Mucosa of rectum (tissue), 2 donors: ENCODE results near the gene COL4A1.
A peak's percentile ranks its signal among the peaks of the same experiment; 100 is the strongest.

Experiments
- H3K27ac ChIP-seq, 2 donors: one replicate each; pipeline ENCODE4 v1.7.0; 2013; ENCODE audit warnings: inconsistent platforms in 2 of 2, low read depth in 2 of 2, low read length in 2 of 2
- H3K27me3 ChIP-seq, 2 donors: one replicate each; pipeline ENCODE4 v1.7.0; 2013; ENCODE audit warnings: low read length in 2 of 2; ENCODE audit not compliant: control insufficient read depth in 2 of 2, insufficient read depth in 2 of 2
- H3K36me3 ChIP-seq, 2 donors: one replicate each; pipeline ENCODE4 v1.7.0; 2013; ENCODE audit warnings: low read length in 2 of 2; ENCODE audit not compliant: control insufficient read depth in 2 of 2, insufficient read depth in 2 of 2
- H3K4me1 ChIP-seq, 2 donors: one replicate each; pipeline ENCODE4 v1.7.0; 2013; ENCODE audit warnings: low read length in 2 of 2, mild to moderate bottlenecking in 1 of 2; ENCODE audit not compliant: control insufficient read depth in 2 of 2, insufficient read depth in 2 of 2
- H3K4me3 ChIP-seq, 2 donors: one replicate each; pipeline ENCODE4 v1.7.0; 2013; ENCODE audit warnings: low read length in 2 of 2
- H3K9ac ChIP-seq, 2 donors: one replicate each; pipeline ENCODE4 v1.7.0; 2013; ENCODE audit warnings: low read length in 2 of 2, low read depth in 1 of 2, mild to moderate bottlenecking in 1 of 2
- H3K9me3 ChIP-seq, 2 donors: one replicate each; pipeline ENCODE4 v1.7.0; 2013; ENCODE audit warnings: low read length in 2 of 2; ENCODE audit not compliant: control insufficient read depth in 2 of 2
- donor health status: healthy.
- donor health status: Normal muscosa, but diverticular disease.

Gene COL4A1

DNA sequence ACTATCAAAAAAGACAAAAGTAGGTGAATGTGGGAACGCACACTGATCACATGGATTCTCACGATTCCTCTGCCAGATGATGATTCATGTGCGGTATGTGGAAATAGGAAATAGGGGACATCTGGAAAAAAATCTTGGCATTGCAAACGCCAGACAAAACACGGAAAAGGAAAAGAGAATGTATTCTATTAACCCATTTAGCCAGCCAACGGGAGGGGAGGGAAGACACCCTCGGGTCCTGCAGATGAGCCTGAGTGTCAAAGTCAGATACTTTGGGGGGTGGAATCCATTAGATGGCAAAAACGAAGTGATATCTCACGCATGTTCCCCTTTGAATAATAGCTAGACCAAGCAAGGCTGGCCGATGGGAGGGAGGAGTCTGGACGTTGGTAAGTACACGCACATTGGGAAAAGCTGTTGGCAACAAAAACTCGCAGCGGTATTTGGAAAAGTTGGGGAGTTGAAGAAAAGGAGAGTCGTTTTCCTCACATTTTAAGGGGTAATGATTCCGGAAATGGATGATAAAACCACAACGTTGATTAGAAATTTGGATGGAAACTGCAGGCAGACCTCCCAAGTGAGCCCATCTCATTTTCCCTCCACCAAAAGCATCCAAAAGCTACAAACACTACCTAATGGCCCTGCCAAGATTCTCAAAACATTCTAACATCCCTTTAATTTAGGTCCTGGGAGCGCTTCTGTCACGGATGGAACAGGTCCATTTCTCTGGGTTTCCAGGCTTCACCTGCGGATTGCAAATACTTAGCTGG, 73.6 kb downstream of the COL4A1 start:
- no peak overlapping the region for H3K4me3 ChIP-seq
- H3K4me1 ChIP-seq: peaks cover 0 to 4% of the 10 kb centered on the region in 2 donors
- H3K27ac ChIP-seq: peak overlapping the region; percentile 49 to 70

GRCh38 chr13:110232756-110233155, 74.2 kb downstream of the COL4A1 start:
- Histone ChIP-seq H3K4me1 (peaks cover 0 to 3% of the 10 kb centered on the region in 2 donors), H3K9me3 (no peaks in the 10 kb centered on the region), H3K9ac (no peak overlapping the region), H3K27me3 (no peaks in the 10 kb centered on the region), H3K27ac (peak overlapping the region; percentile 49 to 70), H3K4me3 (peak overlapping the region in 1 of 2 donors; percentile 14), H3K36me3 (no peaks in the 10 kb centered on the region)

More for the DNA sequence above, 73.6 kb downstream of the COL4A1 start:
- no peaks in the 10 kb centered on the region for H3K27me3 ChIP-seq
- no peaks in the 10 kb centered on the region for H3K9me3 ChIP-seq
- no peaks in the 10 kb centered on the region for H3K36me3 ChIP-seq
- no peak overlapping the region for H3K9ac ChIP-seq

DNA sequence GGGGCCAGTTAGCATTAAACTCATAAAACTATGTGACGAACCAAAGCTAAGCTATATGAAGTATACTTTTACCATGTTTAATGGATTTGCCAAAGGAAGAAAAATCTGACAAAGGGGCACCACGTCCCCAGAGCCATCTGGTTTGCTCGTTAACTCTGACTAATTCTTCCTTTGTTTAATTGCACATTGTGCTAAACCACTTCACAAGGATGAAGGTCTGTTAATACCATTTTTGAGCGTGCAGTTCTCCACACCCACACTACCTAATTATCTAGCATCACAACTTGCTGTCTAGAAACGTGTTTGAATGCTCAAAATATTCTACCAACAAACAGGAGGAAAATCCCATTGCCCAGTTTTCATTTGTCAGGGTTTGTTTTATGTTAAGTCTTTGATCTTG, 74.8 kb downstream of the COL4A1 start:
- Histone ChIP-seq H3K27ac (peak overlapping the region in 1 of 2 donors; percentile 49), H3K4me3 (no peak overlapping the region), H3K9me3 (no peaks in the 10 kb centered on the region), H3K4me1 (peaks cover 0 to 3% of the 10 kb centered on the region in 2 donors), H3K9ac (no peak overlapping the region), H3K27me3 (no peaks in the 10 kb centered on the region), H3K36me3 (no peaks in the 10 kb centered on the region)

DNA sequence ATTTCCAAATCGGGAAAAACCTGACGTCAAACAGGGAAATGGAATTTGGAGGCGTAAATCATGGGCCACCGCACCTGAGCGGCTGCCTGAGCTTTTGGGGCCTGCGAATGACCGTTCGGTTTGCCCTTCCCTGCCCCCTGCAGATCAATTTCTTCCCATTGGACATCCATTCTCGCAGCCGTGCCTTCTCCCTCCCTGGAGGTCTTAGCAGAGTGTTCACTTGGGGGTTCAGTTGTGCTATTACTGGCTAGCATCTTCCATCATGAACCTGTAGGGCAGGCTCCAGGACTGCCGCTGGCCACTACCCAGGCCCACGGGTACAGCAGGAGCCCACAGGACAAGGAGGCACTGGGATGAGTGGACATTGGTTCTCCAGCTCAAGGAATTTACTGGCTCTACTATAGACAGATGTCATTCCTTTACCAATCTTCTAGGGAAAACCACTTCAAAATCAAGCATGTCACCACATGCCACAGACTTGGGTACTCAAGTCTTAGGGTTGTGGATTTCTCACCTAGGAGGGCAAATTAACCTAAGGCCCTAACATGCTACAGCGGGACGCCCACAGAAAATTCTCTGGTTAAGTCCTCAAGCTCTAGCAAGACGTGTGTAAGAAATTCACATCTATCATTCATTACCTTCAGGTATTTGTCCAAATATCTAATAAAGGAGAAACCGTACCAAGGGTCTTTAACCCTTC, 75.5 kb downstream of the COL4A1 start:
- Histone ChIP-seq H3K4me1 (peaks cover 0 to 3% of the 10 kb centered on the region in 2 donors), H3K27ac (no peak overlapping the region), H3K36me3 (no peaks in the 10 kb centered on the region), H3K9me3 (no peaks in the 10 kb centered on the region), H3K4me3 (no peak overlapping the region), H3K27me3 (no peaks in the 10 kb centered on the region), H3K9ac (no peak overlapping the region)

DNA sequence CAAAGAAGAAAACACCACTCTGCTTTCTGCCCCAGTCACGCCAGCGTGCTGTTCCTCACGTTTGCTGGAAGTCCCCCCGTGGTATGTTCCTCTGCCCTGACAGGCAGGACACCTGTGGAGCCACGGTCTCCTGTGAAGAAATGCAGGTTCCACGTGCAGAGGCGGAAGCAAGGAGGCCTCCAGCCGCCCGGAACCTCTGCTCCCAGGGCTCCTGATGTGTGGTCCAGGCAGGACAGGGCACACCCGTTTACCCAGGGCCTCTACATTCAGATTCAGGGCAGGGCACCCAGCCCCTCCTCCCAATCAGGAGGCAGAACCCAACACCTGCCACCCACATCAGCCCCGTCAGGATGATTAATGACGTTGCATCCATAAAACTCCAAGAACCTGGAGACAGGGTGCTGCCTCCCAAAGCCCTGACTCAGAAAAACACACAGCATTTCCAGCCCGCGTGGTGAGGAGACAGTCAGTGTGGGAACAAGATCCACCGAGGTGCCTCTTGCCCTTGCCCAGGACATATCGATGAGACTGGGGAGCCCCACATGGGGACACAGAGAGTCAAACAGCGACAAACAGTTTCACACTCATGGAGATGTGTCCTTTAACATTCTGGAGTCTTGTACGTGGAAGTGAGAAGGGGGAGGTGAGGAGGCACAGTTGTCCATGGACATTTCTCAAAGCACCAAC, 76.2 kb downstream of the COL4A1 start:
- Histone ChIP-seq H3K4me3 (no peak overlapping the region), H3K9ac (no peak overlapping the region), H3K4me1 (peaks cover 0 to 3% of the 10 kb centered on the region in 2 donors)

GRCh38 chr13:110229905-110230563, 76.9 kb downstream of the COL4A1 start:
- Histone ChIP-seq H3K9ac (no peak overlapping the region), H3K36me3 (no peaks in the 10 kb centered on the region), H3K27me3 (no peaks in the 10 kb centered on the region), H3K9me3 (no peaks in the 10 kb centered on the region), H3K4me3 (no peak overlapping the region), H3K4me1 (peaks cover 0 to 3% of the 10 kb centered on the region in 2 donors), H3K27ac (no peak overlapping the region)

More for the DNA sequence above, 76.2 kb downstream of the COL4A1 start:
- Histone ChIP-seq H3K9me3 (no peaks in the 10 kb centered on the region), H3K27ac (no peak overlapping the region), H3K36me3 (no peaks in the 10 kb centered on the region), H3K27me3 (no peaks in the 10 kb centered on the region)

- H3K27ac ChIP-seq: no peak overlapping the region
- H3K36me3 ChIP-seq: no peaks in the 10 kb centered on the region
- H3K4me3 ChIP-seq: no peak overlapping the region
- no peaks in the 10 kb centered on the region for H3K27me3 ChIP-seq
- peaks cover 0 to 3% of the 10 kb centered on the region in 2 donors for H3K4me1 ChIP-seq
- H3K9ac ChIP-seq: no peak overlapping the region
- H3K9me3 ChIP-seq: no peaks in the 10 kb centered on the region
Observed at GRCh38 chr13:110228936-110229904, 77.7 kb downstream of the COL4A1 start.

DNA sequence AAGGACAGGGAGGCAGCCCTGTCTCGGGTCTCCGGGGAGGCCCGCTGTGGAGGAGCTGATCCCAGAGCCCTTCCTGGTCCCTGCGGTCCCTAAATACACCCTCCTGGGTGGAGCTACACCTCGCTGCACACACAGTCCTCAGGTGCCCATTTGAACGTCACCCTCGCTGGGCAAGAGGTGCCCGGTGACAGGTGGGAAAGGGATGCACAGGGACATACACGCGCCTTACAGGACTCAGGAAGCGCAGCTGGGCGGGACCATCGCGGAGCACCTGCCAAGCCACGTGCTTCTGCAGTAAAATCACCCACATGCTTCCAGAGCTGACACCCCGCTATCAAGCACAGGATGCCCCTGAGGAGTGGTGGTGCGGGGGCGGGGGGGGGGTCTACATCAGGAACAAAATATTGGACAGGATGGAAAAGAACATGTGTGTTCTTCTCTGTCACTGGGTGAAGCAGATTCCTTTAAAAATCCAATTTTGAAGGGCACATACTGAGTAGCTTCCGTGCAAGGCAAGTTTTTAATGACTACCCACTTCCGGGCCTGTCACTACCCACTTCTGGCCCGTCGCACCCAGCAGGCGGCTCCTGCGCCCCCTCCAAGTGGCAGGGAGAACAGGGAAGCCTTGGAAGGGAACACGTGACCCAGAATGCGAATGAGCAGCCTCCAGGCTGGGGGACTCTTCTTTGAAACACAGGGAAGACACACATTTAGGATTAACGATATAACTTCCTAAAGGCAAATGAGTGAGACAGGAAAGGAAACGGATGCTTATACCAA, 78.9 kb downstream of the COL4A1 start:
- Histone ChIP-seq H3K9ac (no peak overlapping the region), H3K9me3 (no peaks in the 10 kb centered on the region), H3K4me3 (no peak overlapping the region), H3K4me1 (peaks cover 0 to 3% of the 10 kb centered on the region in 2 donors), H3K27ac (no peak overlapping the region), H3K36me3 (no peaks in the 10 kb centered on the region), H3K27me3 (no peaks in the 10 kb centered on the region)
